Hepatocyte (in vitro differentiated cells): ENCODE results near the gene STX1B.

ENCODE experiments used
- EZH2 ChIP-seq: fragments of 200-600 bp; sonication (generic); IDR thresholded peaks from 2 replicates; pipeline ENCODE4 v1.6.1; 2016; ENCODE audit warnings: antibody characterized with exemption, mild to moderate bottlenecking, borderline replicate concordance
- TF ChIP-seq, protein P1 (sequence below): fragments of 200-600 bp; sonication (generic); IDR thresholded peaks from 2 replicates; pipeline ENCODE4 v1.5.1; 2016; ENCODE audit warnings: antibody characterized with exemption, mild to moderate bottlenecking; ENCODE audit not compliant: poor library complexity

DNA sequence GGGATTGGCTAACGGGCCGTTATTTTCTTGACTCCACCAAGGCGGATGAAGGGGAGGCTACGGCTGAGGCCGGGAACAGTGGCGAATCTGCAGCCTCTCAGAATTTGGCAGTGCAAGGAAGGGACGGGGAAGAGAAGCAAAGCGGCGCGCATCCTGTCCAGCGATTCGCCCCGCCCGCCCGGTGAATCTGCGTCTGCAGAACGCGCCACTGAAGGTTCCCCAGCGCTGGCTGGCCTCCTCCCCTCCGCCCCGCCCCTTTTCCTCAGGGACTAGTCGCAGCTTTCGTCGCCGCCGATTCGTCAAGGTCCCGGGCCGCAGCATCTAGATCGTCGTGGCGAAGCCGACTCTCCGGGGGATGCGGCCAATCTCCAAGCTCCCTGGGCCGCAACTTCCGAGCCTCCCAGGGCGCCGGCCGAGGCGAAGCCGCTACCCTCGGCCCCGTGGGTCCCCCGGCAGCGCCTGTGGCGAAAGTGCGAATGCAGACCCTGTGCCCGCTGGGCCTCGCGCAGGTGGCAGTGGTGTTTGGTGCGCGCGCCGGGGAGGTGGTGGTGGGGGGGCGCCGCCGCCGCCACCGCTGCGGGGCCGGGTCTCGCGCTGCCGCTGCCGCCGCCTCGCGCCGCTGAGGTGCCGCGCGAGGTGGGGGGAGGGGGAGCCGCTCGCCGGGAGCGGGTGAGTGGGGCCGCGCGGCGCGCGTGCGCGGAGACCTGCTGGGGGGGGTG is 52.8 kb downstream of the STX1B start, which contains the start of gene SETD1A:
- TF ChIP-seq EZH2: no peak
- TF ChIP-seq, protein P1, sequence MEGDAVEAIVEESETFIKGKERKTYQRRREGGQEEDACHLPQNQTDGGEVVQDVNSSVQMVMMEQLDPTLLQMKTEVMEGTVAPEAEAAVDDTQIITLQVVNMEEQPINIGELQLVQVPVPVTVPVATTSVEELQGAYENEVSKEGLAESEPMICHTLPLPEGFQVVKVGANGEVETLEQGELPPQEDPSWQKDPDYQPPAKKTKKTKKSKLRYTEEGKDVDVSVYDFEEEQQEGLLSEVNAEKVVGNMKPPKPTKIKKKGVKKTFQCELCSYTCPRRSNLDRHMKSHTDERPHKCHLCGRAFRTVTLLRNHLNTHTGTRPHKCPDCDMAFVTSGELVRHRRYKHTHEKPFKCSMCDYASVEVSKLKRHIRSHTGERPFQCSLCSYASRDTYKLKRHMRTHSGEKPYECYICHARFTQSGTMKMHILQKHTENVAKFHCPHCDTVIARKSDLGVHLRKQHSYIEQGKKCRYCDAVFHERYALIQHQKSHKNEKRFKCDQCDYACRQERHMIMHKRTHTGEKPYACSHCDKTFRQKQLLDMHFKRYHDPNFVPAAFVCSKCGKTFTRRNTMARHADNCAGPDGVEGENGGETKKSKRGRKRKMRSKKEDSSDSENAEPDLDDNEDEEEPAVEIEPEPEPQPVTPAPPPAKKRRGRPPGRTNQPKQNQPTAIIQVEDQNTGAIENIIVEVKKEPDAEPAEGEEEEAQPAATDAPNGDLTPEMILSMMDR: no peak
